Lower leg skin (tissue), 3 donors: ENCODE results near the gene OTUD1.

Source experiments
- POLR2A ChIP-seq, 2 donors: fragments of 450-650 bp; IDR thresholded peaks; one replicate each; pipeline ENCODE4 v1.6.1; 2016 to 2017; ENCODE audit warnings: antibody characterized with exemption in 2 of 2, mild to moderate bottlenecking in 1 of 2, moderate library complexity in 1 of 2
- TF ChIP-seq, protein P1 (sequence below), 3 donors: fragments of 450-650 bp; IDR thresholded peaks; one replicate each; pipeline ENCODE4 v1.5.1; 2016; ENCODE audit warnings: antibody characterized with exemption in 3 of 3, mild to moderate bottlenecking in 3 of 3, moderate library complexity in 2 of 3

DNA sequence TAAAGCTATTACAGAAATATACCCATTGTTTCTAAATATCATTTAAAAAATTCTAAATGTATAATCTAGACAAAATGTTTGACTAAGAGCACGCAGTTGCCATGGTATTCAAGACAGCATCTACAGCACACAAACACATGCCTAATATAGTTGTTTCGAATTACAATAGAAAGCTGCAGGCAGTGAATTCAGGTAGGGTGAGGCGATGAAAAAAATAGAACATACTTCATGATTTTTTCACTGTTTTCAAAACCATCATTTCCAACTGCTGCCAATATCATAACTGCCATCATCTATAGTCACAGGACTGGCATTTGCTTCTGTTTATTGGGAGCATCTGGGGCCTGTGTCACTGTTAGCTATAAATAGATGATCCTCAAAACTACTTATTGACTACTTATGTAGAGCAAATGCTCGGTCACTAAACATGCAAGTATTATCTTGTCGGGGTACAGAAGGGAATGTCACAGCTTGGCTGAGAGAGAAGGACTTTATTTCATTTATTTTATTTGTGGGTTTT, 34.4 kb upstream of the OTUD1 start:
- no peak for TF ChIP-seq POLR2A (IDR thresholded peaks at IDR 0.05)
- TF ChIP-seq, protein P1, sequence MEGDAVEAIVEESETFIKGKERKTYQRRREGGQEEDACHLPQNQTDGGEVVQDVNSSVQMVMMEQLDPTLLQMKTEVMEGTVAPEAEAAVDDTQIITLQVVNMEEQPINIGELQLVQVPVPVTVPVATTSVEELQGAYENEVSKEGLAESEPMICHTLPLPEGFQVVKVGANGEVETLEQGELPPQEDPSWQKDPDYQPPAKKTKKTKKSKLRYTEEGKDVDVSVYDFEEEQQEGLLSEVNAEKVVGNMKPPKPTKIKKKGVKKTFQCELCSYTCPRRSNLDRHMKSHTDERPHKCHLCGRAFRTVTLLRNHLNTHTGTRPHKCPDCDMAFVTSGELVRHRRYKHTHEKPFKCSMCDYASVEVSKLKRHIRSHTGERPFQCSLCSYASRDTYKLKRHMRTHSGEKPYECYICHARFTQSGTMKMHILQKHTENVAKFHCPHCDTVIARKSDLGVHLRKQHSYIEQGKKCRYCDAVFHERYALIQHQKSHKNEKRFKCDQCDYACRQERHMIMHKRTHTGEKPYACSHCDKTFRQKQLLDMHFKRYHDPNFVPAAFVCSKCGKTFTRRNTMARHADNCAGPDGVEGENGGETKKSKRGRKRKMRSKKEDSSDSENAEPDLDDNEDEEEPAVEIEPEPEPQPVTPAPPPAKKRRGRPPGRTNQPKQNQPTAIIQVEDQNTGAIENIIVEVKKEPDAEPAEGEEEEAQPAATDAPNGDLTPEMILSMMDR (IDR thresholded peaks at IDR 0.05), result no peak
